Right atrium auricular region (tissue), 2 donors: ENCODE results near the gene VWA7. TPM values are rescaled to one million over a fixed set of nuclear protein-coding genes. Genes with fewer than 3 reads are reported as not detected.

Experiments used
- DNase-seq: peaks from one replicate; pipeline ENCODE4 v3.0.0-alpha.2; 2019; ENCODE audit warnings: low spot score
- H3K27ac ChIP-seq, 2 donors: fragments of 200-600 bp; sonication (generic); 1 replicate in 1 of 2; 2 replicates in 1 of 2; pipeline ENCODE4 v1.5.1; 2016 to 2019
- H3K27me3 ChIP-seq, 2 donors: fragments of 200-600 bp; sonication (generic); one replicate each; pipeline versions ENCODE4 v1.5.1 to v1.6.0; 2017 to 2019
- H3K36me3 ChIP-seq: fragments of 200-600 bp; sonication (generic); one replicate; pipeline ENCODE4 v1.5.1; 2016
- H3K4me1 ChIP-seq, 2 donors: fragments of 200-600 bp; sonication (generic); one replicate each; pipeline versions ENCODE4 v1.5.1 to v1.6.0; 2017 to 2019
- H3K4me3 ChIP-seq, 2 donors: fragments of 200-600 bp; sonication (generic); 1 replicate in 1 of 2; 2 replicates in 1 of 2; pipeline ENCODE4 v1.5.1; 2017 to 2019; ENCODE audit warnings: mild to moderate bottlenecking in 1 of 2, moderate library complexity in 1 of 2
- H3K9me3 ChIP-seq, 2 donors: fragments of 200-600 bp; sonication (generic); one replicate each; pipeline ENCODE4 v1.5.1; 2019
- total RNA-seq, 2 donors: library from RNA; depleted of rRNA; stranded (reverse); fragments of >200 nt; gene quantifications; one replicate each; pipeline ENCODE4 v1.1.0, GENCODE V29; 2016
- TF ChIP-seq, protein P1 (sequence below), 2 donors: fragments of 200-600 bp; sonication (generic); IDR thresholded peaks; one replicate each; pipeline ENCODE4 v1.5.1; 2019; ENCODE audit warnings: antibody characterized with exemption in 2 of 2

Gene VWA7
- total RNA-seq, 2 donors from 2014 or later, result 4.1 to 7.5 TPM

DNA sequence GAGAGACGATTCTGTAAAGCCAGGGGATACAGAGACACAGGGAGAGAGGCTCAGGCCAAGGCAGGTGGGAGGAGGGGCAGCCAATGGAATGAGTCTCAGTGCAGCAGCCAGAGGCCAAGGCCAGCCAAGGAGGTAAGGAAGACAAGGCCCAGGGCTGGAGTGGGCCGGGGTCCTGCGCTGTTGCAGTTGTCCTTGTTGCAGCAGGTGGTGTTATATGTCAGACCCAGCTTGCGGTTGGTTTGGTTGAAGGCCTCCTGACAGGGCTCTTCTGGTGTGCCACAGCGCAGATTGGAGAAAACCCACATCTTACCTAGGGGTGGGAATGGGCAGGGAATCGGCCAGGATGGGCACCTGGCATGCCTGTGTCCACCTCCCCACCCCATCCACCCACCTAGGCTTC is 58.1 kb downstream of the VWA7 start:
- TF ChIP-seq, protein P1, sequence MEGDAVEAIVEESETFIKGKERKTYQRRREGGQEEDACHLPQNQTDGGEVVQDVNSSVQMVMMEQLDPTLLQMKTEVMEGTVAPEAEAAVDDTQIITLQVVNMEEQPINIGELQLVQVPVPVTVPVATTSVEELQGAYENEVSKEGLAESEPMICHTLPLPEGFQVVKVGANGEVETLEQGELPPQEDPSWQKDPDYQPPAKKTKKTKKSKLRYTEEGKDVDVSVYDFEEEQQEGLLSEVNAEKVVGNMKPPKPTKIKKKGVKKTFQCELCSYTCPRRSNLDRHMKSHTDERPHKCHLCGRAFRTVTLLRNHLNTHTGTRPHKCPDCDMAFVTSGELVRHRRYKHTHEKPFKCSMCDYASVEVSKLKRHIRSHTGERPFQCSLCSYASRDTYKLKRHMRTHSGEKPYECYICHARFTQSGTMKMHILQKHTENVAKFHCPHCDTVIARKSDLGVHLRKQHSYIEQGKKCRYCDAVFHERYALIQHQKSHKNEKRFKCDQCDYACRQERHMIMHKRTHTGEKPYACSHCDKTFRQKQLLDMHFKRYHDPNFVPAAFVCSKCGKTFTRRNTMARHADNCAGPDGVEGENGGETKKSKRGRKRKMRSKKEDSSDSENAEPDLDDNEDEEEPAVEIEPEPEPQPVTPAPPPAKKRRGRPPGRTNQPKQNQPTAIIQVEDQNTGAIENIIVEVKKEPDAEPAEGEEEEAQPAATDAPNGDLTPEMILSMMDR (IDR thresholded peaks at IDR 0.05), result no peak
- H3K36me3 ChIP-seq, result no peaks in the 10 kb centered on the region
- DNase-seq, result no peak

DNA sequence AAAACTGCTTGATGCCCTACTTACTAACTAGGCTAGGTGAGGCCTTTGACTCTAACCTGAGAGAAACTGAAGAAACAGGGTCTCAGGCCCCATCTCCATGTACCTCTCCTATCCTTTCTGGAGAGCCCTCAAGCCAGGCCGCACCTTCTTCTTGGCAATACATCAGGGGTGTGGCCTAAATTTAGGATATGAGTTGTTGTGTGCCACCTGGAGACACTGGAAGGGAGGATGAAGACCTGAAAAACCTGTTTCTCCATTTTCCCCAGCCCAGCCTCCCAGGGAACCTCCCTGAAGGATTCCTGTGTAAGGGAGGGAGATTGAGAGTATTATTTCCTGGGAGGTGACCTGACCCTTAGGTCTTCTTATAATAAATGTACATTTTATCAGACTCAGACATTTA is 58.9 kb downstream of the VWA7 start:
- Histone ChIP-seq H3K27ac (no peak overlapping the region), H3K9me3 (no peaks in the 10 kb centered on the region), H3K27me3 (no peaks in the 10 kb centered on the region), H3K4me3 (no peak overlapping the region), H3K36me3 (no peaks in the 10 kb centered on the region), H3K4me1 (no peaks in the 10 kb centered on the region)
- TF ChIP-seq, protein P1 (IDR thresholded peaks at IDR 0.05), result no peak
- no peak for DNase-seq

More for the DNA sequence above, 58.1 kb downstream of the VWA7 start:
- Histone ChIP-seq H3K27ac (no peak overlapping the region), H3K4me3 (no peak overlapping the region), H3K27me3 (no peaks in the 10 kb centered on the region), H3K9me3 (no peaks in the 10 kb centered on the region), H3K4me1 (no peaks in the 10 kb centered on the region)

DNA sequence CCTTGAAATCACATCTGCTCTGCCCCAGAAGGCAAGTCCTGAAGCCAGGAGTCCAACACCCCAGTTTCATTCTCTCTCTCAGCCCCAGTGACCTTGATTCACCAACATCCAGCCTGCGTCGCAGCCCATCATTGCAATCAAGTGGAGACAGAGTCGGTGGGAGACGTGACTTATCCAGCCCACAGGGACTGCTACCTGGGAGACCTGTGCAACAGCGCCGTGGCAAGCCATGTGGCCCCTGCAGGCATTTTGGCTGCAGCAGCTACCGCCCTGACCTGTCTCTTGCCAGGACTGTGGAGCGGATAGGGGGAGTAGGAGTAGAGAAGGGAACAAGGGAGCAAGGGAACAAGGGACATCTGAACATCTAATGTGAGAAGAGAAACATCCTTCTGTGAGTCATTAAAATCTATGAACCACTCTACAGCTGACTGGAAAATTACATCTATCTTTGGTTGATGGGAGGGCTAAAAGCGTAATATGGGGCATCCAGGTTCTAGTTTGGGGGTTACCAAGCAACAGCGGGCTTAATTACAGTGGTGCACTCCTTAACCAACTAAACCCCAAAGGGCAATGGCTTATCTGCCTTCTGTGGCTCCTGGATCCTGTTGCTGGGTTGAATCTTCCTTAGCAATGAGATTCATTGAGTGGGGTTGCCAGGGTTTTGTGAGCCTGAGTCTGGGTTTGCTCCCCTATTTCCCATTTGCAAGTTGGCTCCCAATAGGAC is 59.5 kb downstream of the VWA7 start:
- Histone ChIP-seq H3K4me3 (no peak overlapping the region), H3K27ac (no peak overlapping the region), H3K27me3 (no peaks in the 10 kb centered on the region), H3K9me3 (no peaks in the 10 kb centered on the region), H3K4me1 (no peaks in the 10 kb centered on the region), H3K36me3 (no peaks in the 10 kb centered on the region)
- TF ChIP-seq, protein P1 (IDR thresholded peaks at IDR 0.05), result no peak
- DNase-seq, result no peak

Other genes with a start within 250 kb of the VWA7 start
- not detected for gene MCCD1, start 248.4 kb downstream of the VWA7 start, total RNA-seq
- 100 to 1,000 TPM; 119 to 143 TPM for gene DDX39B, start 235.3 kb downstream of the VWA7 start, total RNA-seq
- gene ATP6V1G2, start 230.7 kb downstream of the VWA7 start, total RNA-seq, result 1 to 10 TPM; 1.2 to 6.0 TPM
- 10 to 100 TPM; 12.9 to 18.4 TPM for gene NFKBIL1, start 229.7 kb downstream of the VWA7 start, total RNA-seq
- gene LTA, start 205.0 kb downstream of the VWA7 start, total RNA-seq, result not detected
- gene TNF, start 201.8 kb downstream of the VWA7 start, total RNA-seq, result under 1 TPM in 1 of 2 donors, not detected in 1; 0.51 TPM
- not detected for gene LTB, start 194.9 kb downstream of the VWA7 start, total RNA-seq
- 1 to 10 TPM; 2.8 to 8.5 TPM for gene LST1, start 191.1 kb downstream of the VWA7 start, total RNA-seq
- gene NCR3, start 184.3 kb downstream of the VWA7 start, total RNA-seq, result not detected
- 10 to 100 TPM in 1 of 2 donors, 1 to 10 TPM in 1; 8.3 to 27.3 TPM for gene AIF1, start 162.1 kb downstream of the VWA7 start, total RNA-seq
- gene PRRC2A, start 156.6 kb downstream of the VWA7 start, total RNA-seq, result 10 to 100 TPM; 61.0 to 96.7 TPM
- gene BAG6, start 124.7 kb downstream of the VWA7 start, total RNA-seq, result 100 to 1,000 TPM; 209 to 306 TPM
- gene APOM, start 121.4 kb downstream of the VWA7 start, total RNA-seq, result 1 to 10 TPM; 1.0 to 1.2 TPM
- 10 to 100 TPM; 17.8 to 19.2 TPM for gene C6orf47, start 116.5 kb downstream of the VWA7 start, total RNA-seq
- gene GPANK1, start 112.3 kb downstream of the VWA7 start, total RNA-seq, result 10 to 100 TPM; 14.7 to 20.0 TPM
- 100 to 1,000 TPM; 242 to 243 TPM for gene CSNK2B, start 111.2 kb downstream of the VWA7 start, total RNA-seq
- gene LY6G5B, start 107.4 kb downstream of the VWA7 start, total RNA-seq, result 1 to 10 TPM in 1 of 2 donors, under 1 TPM in 1; 0.67 to 1.8 TPM
- gene LY6G5C, start 96.3 kb downstream of the VWA7 start, total RNA-seq, result 1 to 10 TPM; 1.2 to 4.9 TPM
- gene ABHD16A, start 74.0 kb downstream of the VWA7 start, total RNA-seq, result 10 to 100 TPM; 22.7 to 29.4 TPM
- not detected for gene LY6G6F, start 70.5 kb downstream of the VWA7 start, total RNA-seq
- gene LY6G6D, start 62.0 kb downstream of the VWA7 start, total RNA-seq, result not detected
- 1 to 10 TPM in 1 of 2 donors, not detected in 1; 1.3 TPM for gene LY6G6C, start 55.6 kb downstream of the VWA7 start, total RNA-seq
- gene MPIG6B, start 54.0 kb downstream of the VWA7 start, total RNA-seq, result under 1 TPM in 1 of 2 donors, not detected in 1; 0.55 TPM
- gene DDAH2, start 48.0 kb downstream of the VWA7 start, total RNA-seq, result 10 to 100 TPM; 53.5 to 93.3 TPM
- 100 to 1,000 TPM in 1 of 2 donors, 10 to 100 TPM in 1; 90.9 to 194 TPM for gene CLIC1, start 40.8 kb downstream of the VWA7 start, total RNA-seq
- under 1 TPM; 0.37 to 0.98 TPM for gene MSH5, start 37.3 kb downstream of the VWA7 start, total RNA-seq
- not detected for gene SAPCD1, start 14.7 kb downstream of the VWA7 start, total RNA-seq
- gene VARS1, start 18.4 kb upstream of the VWA7 start, total RNA-seq, result 10 to 100 TPM; 15.3 to 24.6 TPM
- 10 to 100 TPM; 28.8 to 32.0 TPM for gene LSM2, start 29.6 kb upstream of the VWA7 start, total RNA-seq
- gene HSPA1L, start 38.0 kb upstream of the VWA7 start, total RNA-seq, result 1 to 10 TPM; 1.1 to 1.6 TPM
- 100 to 1,000 TPM; 315 to 334 TPM for gene HSPA1A, start 38.2 kb upstream of the VWA7 start, total RNA-seq
- 100 to 1,000 TPM; 131 to 232 TPM for gene HSPA1B, start 50.4 kb upstream of the VWA7 start, total RNA-seq
- 10 to 100 TPM; 28.0 to 37.7 TPM for gene NEU1, start 85.5 kb upstream of the VWA7 start, total RNA-seq
- gene SLC44A4, start 101.7 kb upstream of the VWA7 start, total RNA-seq, result not detected
- 10 to 100 TPM; 10.5 to 19.1 TPM for gene EHMT2, start 120.4 kb upstream of the VWA7 start, total RNA-seq
- gene ZBTB12, start 124.8 kb upstream of the VWA7 start, total RNA-seq, result under 1 TPM; 0.47 to 0.52 TPM
- gene C2, start 150.4 kb upstream of the VWA7 start, total RNA-seq, result 10 to 100 TPM in 1 of 2 donors, 1 to 10 TPM in 1; 3.5 to 19.9 TPM
- 100 to 1,000 TPM in 1 of 2 donors, 10 to 100 TPM in 1; 65.5 to 126 TPM for gene CFB, start 168.8 kb upstream of the VWA7 start, total RNA-seq
- 10 to 100 TPM; 40.0 to 81.7 TPM for gene NELFE, start 181.6 kb upstream of the VWA7 start, total RNA-seq
- 10 to 100 TPM; 18.7 to 31.6 TPM for gene SKIC2, start 181.8 kb upstream of the VWA7 start, total RNA-seq
- 10 to 100 TPM; 12.1 to 14.1 TPM for gene DXO, start 194.8 kb upstream of the VWA7 start, total RNA-seq
- gene C4A, start 204.7 kb upstream of the VWA7 start, total RNA-seq, result 100 to 1,000 TPM; 152 to 175 TPM
- gene C4B, start 237.5 kb upstream of the VWA7 start, total RNA-seq, result 100 to 1,000 TPM; 150 to 241 TPM